Subcutaneous adipose tissue (tissue), 4 donors: Measurements from ENCODE around the gene ZNF217. TPM values are rescaled to one million over a fixed set of nuclear protein-coding genes. Genes with fewer than 3 reads are reported as not detected.
"Not testable (repeated sequence)": the region's sequence is repeated elsewhere in the genome, so short reads cannot be mapped to it uniquely, and the experiment has no call there.

Source experiments
- CTCF ChIP-seq: fragments of 450-650 bp; IDR thresholded peaks from one replicate; pipeline ENCODE4 v1.5.1; 2016; ENCODE audit warnings: low read depth, mild to moderate bottlenecking, control low read depth, antibody characterized with exemption, moderate library complexity
- total RNA-seq, 4 donors: library from RNA; depleted of rRNA; stranded (reverse); fragments of >200 nt; gene quantifications; one replicate each; pipeline ENCODE4 v1.1.0, GENCODE V29; 2016

The ZNF217 gene
- total RNA-seq: 10 to 100 TPM; 29.6 to 62.3 (median 36.7) TPM

- TF ChIP-seq CTCF: not testable (repeated sequence)
These were observed at the start of gene ZNF217 for GRCh38 chr20:53593466-53594007. Gene ZNF217 (minus strand): TSS chr20:53593839. CDS start chr20:53582826, 11,013 bp downstream.

- peak; percentile 90 for TF ChIP-seq CTCF
These were observed 49.6 kb upstream of the ZNF217 start for GRCh38 chr20:53643031-53643832.

- TF ChIP-seq CTCF: no peak
These were observed 48.8 kb upstream of the ZNF217 start for GRCh38 chr20:53642196-53643030.

GRCh38 chr20:53639647-53640440 is 46.2 kb upstream of the ZNF217 start:
- TF ChIP-seq CTCF: peak; percentile 76

- no peak for TF ChIP-seq CTCF
These were observed 45.5 kb upstream of the ZNF217 start for GRCh38 chr20:53639128-53639527.

GRCh38 chr20:53636540-53637097 is 43.0 kb upstream of the ZNF217 start:
- TF ChIP-seq CTCF: no peak
